T-helper 17 cell (primary cell): Measurements from ENCODE around the gene TFPI2. TPM values are rescaled to one million over a fixed set of nuclear protein-coding genes. Genes with fewer than 3 reads are reported as not detected.

Experiments
- ATAC-seq: fragments of 150-1000 bp; cut with Tn5 transposase; 2 replicates; pipeline ENCODE4 v1.10.0; 2021; ENCODE audit warnings: mild to moderate bottlenecking, moderate library complexity
- DNase-seq, 3 donors: peaks; one replicate each; pipeline versions ENCODE4 v3.0.0 to v3.0.0-alpha.2; 2020 to 2021
- H3K9me3 ChIP-seq: one replicate; pipeline ENCODE4 v1.7.0; 2013; ENCODE audit warnings: low read length, mild to moderate bottlenecking; ENCODE audit not compliant: control insufficient read depth, poor library complexity, severe bottlenecking
- H3K27ac Mint-ChIP-seq: one replicate; pipeline ENCODE4 v1.8.0; 2022; ENCODE audit warnings: mild to moderate bottlenecking, moderate library complexity, mixed read lengths
- H3K27me3 Mint-ChIP-seq: one replicate; pipeline ENCODE4 v1.8.0; 2022; ENCODE audit warnings: mixed read lengths
- H3K36me3 Mint-ChIP-seq: one replicate; pipeline ENCODE4 v1.8.0; 2022; ENCODE audit warnings: low read depth, mixed read lengths
- H3K4me1 Mint-ChIP-seq: one replicate; pipeline ENCODE4 v1.8.0; 2022; ENCODE audit warnings: mild to moderate bottlenecking, mixed read lengths
- H3K4me3 Mint-ChIP-seq: one replicate; pipeline ENCODE4 v1.8.0; 2022; ENCODE audit warnings: mild to moderate bottlenecking, moderate library complexity, mixed read lengths
- total RNA-seq, 4 donors: library from RNA in 2 of 4; stranded (reverse) in 2 of 4; gene quantifications; one replicate each; pipeline ENCODE4 v1.2.3 and lab custom pipeline; 2022 to 2026

Gene TFPI2
- total RNA-seq = 1 to 10 TPM; 1.4 to 1.5 TPM
- total RNA-seq (lab: John Stamatoyannopoulos, UW) = 0 to 0.12 reads per million in 2 donors

DNA sequence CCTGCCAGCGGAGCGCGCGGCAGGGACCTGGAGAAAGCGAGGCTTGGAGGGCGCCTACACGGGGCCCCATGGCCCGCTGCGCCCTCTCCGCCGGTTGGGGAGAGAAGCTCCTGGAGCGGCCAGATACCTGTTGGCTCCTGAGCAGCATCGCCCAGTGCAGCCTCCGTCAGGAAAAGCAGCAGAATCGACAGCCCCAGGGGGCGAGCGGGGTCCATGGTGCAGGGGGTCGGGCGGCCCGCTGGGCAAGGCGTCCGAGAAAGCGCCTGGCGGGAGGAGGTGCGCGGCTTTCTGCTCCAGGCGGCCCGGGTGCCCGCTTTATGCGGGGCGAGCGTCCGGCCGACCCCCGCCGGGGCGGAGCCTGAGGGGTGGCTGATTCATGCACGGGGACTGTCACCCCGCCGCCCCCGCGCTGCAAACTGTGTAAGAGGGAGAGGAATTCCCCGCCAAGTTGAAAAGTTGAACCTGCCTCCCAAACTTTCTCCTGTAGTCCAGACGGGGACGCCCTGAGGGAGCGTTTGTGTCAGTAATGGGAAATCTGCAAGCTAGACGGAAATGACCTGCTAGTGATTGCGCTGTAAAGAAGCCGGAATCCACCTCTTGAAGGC is at the start of gene TFPI2:
TSS of gene TFPI2 (minus strand) at position 290 of the 605 bp plus-strand sequence. CDS start at position 215, 75 bp downstream.
- ATAC-seq = no peak
- peaks cover 9% of the 10 kb centered on the region for H3K4me1 Mint-ChIP-seq
- H3K27me3 Mint-ChIP-seq = peaks cover 55% of the 10 kb centered on the region
- H3K9me3 ChIP-seq = no peaks in the 10 kb centered on the region
- peaks cover 5% of the 10 kb centered on the region for H3K36me3 Mint-ChIP-seq
- H3K27ac Mint-ChIP-seq = no peak within 1 kb of the TSS
- peak within 1 kb of the TSS; percentile 83 for H3K4me3 Mint-ChIP-seq
- no peak for DNase-seq

GRCh38 chr7:93938293-93938692 is 47.7 kb upstream of the TFPI2 start:
- H3K9me3 ChIP-seq = no peaks in the 10 kb centered on the region
- Mint-ChIP-seq H3K36me3 (no peaks in the 10 kb centered on the region), H3K27me3 (peaks cover 9% of the 10 kb centered on the region), H3K4me1 (peaks cover 2% of the 10 kb centered on the region), H3K4me3 (no peak overlapping the region), H3K27ac (no peak overlapping the region)
- ATAC-seq (no peak), DNase-seq (no peak)

DNA sequence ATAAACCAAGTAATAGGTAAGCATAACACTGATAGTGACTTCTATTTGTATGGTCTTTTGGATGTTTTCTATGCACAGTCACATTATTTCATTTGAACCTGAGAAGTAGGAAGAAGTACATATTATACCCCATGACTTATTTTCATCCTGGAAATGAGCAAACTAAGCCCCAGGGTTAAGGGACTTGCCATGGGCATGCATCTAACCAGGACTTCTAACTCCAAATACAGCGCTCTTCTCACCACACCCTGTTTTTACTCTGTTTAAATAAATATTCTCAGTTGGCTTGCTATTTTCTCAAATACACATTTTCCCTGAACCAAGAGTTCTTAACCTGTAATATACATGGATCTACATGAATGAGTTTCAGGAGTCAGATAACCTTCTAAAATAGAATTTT is 47.3 kb upstream of the TFPI2 start:
- Mint-ChIP-seq H3K4me3 (no peak overlapping the region), H3K36me3 (no peaks in the 10 kb centered on the region), H3K4me1 (no peaks in the 10 kb centered on the region), H3K27ac (no peak overlapping the region), H3K27me3 (peaks cover 11% of the 10 kb centered on the region)
- DNase-seq (no peak), ATAC-seq (no peak)
- H3K9me3 ChIP-seq = no peaks in the 10 kb centered on the region

- Mint-ChIP-seq H3K4me3 (no peak overlapping the region), H3K4me1 (no peaks in the 10 kb centered on the region), H3K36me3 (no peaks in the 10 kb centered on the region), H3K27ac (no peak overlapping the region), H3K27me3 (peaks cover 22% of the 10 kb centered on the region)
- no peak for DNase-seq
- H3K9me3 ChIP-seq = no peaks in the 10 kb centered on the region
- no peak for ATAC-seq
These were observed 44.5 kb upstream of the TFPI2 start for GRCh38 chr7:93935102-93935501.

DNA sequence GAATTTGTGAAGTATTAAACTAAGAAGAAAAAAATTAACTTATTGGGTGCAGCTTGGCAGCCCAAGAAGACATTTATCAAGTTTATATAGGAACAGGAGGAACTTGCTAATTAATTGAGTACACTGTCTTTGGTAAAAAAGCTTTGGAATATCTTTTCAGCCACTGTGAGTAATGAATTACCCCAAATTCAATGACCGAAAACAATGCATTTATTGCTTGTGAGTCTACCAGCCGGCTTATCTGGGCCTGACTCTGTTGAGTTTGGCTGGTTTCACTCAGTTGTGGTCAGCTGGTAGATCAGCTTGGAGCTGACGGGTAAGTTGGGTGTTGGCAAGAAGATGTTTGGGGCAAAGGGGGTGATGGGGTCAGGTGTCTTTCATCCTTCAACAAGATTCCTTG is 42.6 kb upstream of the TFPI2 start:
- ATAC-seq (no peak), DNase-seq (no peak)
- Mint-ChIP-seq H3K4me1 (no peaks in the 10 kb centered on the region), H3K27ac (no peak overlapping the region), H3K4me3 (no peak overlapping the region), H3K27me3 (peaks cover 22% of the 10 kb centered on the region), H3K36me3 (no peaks in the 10 kb centered on the region)
- H3K9me3 ChIP-seq = no peaks in the 10 kb centered on the region

GRCh38 chr7:93931655-93932054 is 41.1 kb upstream of the TFPI2 start:
- Mint-ChIP-seq H3K27me3 (peaks cover 34% of the 10 kb centered on the region), H3K27ac (no peak overlapping the region), H3K4me3 (no peak overlapping the region), H3K36me3 (no peaks in the 10 kb centered on the region), H3K4me1 (no peaks in the 10 kb centered on the region)
- no peaks in the 10 kb centered on the region for H3K9me3 ChIP-seq
- DNase-seq = no peak
- ATAC-seq = no peak

DNA sequence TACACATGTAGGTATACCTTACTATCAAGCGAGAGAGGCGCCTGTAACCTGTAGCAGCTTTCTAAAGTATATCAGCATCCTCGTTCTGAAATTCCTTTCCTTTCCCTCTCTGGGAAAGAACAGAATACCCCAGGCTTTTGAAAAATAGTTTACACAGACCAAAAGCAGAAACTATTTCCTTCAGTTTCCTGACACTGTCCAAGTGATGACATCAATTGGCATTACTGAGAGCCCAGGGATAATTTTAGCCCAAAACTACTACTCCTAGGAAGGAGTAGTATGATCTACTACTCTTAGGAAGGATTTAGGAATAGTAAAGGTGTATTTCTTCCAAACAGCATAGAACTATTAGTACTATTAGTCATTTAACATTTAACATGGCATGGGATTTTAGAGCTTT is 37.0 kb upstream of the TFPI2 start:
- DNase-seq = no peak
- H3K36me3 Mint-ChIP-seq = no peaks in the 10 kb centered on the region
- H3K4me3 Mint-ChIP-seq = no peak overlapping the region
- no peak overlapping the region for H3K27ac Mint-ChIP-seq
- no peak for ATAC-seq
- no peaks in the 10 kb centered on the region for H3K9me3 ChIP-seq
- peaks cover 51% of the 10 kb centered on the region for H3K27me3 Mint-ChIP-seq
- H3K4me1 Mint-ChIP-seq = no peaks in the 10 kb centered on the region

DNA sequence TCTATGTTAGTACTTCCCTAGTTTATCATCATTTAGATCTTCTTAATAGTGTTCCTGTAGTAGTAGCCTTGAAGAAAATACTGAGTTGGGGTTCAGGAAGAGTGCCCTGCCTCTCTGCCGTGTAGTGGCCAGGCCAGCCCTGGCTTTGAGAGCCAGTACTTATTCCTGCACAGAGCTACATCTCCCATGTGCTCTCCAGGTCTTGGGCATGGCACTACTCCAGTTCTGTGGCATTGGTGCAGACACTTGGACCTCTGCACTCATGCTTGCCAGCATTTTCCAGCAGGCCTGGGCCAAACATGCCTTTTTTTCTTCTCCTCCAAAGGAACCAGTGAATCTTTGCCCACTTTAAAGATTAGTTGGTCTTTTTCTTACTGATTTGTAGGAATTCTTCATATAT is 36.2 kb upstream of the TFPI2 start:
- no peaks in the 10 kb centered on the region for H3K4me1 Mint-ChIP-seq
- DNase-seq = no peak
- no peaks in the 10 kb centered on the region for H3K36me3 Mint-ChIP-seq
- peaks cover 55% of the 10 kb centered on the region for H3K27me3 Mint-ChIP-seq
- ATAC-seq = no peak
- H3K27ac Mint-ChIP-seq = no peak overlapping the region
- no peak overlapping the region for H3K4me3 Mint-ChIP-seq
- H3K9me3 ChIP-seq = no peaks in the 10 kb centered on the region

DNA sequence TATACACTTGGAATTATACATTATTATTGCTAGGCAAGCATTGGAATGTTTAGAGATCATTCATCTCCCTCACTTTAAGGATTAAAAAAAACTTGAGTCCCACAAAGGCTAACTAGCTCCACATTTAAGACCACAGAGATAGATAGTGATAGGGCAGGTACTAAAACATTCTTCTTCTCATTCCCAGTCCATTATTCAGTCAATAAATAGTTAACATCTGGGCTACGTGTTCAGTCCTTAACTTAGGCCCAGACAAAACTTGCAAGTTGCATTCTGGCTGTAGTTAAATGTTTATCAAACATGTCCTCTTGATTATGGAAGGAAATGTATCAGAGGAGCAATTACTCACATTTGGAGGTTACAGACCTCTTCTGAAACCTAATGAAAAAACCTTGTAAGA is 33.4 kb upstream of the TFPI2 start:
- H3K27ac Mint-ChIP-seq = no peak overlapping the region
- H3K9me3 ChIP-seq = no peaks in the 10 kb centered on the region
- H3K36me3 Mint-ChIP-seq = no peaks in the 10 kb centered on the region
- peaks cover 57% of the 10 kb centered on the region for H3K27me3 Mint-ChIP-seq
- ATAC-seq (no peak), DNase-seq (no peak)
- no peak overlapping the region for H3K4me3 Mint-ChIP-seq
- H3K4me1 Mint-ChIP-seq = no peaks in the 10 kb centered on the region

DNA sequence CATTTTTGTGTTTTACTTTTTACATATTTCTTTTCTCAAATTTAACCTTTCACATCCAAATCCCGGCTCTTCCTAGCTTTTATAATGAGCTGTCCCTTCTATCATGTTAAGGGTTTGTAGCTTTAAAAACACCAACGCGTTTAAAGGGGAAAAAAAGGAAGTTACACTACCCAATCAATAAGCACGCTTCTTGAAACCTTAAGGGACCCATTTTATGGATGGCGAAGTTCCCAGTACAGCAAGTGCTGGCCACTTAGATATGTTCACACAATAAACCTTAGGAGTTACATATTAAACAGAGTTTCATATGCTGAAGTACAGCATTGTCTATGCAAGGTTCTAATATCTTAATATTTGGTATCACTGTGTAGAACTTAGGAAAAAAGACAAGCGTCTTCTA is 32.7 kb upstream of the TFPI2 start:
- H3K27ac Mint-ChIP-seq = no peak overlapping the region
- H3K4me1 Mint-ChIP-seq = no peaks in the 10 kb centered on the region
- ATAC-seq (no peak), DNase-seq (no peak)
- H3K27me3 Mint-ChIP-seq = peaks cover 55% of the 10 kb centered on the region
- H3K36me3 Mint-ChIP-seq = no peaks in the 10 kb centered on the region
- no peaks in the 10 kb centered on the region for H3K9me3 ChIP-seq
- no peak overlapping the region for H3K4me3 Mint-ChIP-seq

- Mint-ChIP-seq H3K27ac (no peak within 1 kb of the TSS), H3K4me1 (no peaks in the 10 kb centered on the region), H3K27me3 (peaks cover 54% of the 10 kb centered on the region), H3K4me3 (peak within 1 kb of the TSS; percentile 31), H3K36me3 (no peaks in the 10 kb centered on the region)
- ATAC-seq = peak; percentile 49
- no peaks in the 10 kb centered on the region for H3K9me3 ChIP-seq
- no peak for DNase-seq
These were observed 31.3 kb upstream of the TFPI2 start, which contains the start of gene GNG11 for GRCh38 chr7:93921607-93922566. TSS of gene GNG11 (plus strand) at chr7:93921735. CDS start at chr7:93922138, 403 bp downstream.

DNA sequence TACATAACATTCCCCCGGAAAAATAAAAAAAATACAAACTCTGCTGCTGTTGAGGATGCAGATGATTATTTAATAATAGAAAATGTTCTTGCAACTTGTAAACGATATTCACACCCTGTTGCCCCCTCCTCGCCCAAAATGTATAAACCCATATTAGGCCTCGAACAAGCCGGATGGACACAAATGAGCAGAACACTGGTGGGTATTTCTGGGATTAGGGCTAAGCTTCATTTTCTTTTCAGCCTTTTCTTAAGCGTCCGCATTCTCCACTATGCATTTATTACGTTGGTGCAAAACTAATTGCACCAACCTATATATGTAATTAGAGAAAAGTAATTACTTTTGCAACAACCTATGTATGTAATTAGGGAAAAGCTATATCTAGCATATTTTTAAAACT is 30.6 kb upstream of the TFPI2 start:
- ATAC-seq = no peak
- H3K9me3 ChIP-seq = no peaks in the 10 kb centered on the region
- no peak for DNase-seq
- H3K4me1 Mint-ChIP-seq = peaks cover 2% of the 10 kb centered on the region
- H3K36me3 Mint-ChIP-seq = no peaks in the 10 kb centered on the region
- H3K27ac Mint-ChIP-seq = no peak overlapping the region
- H3K27me3 Mint-ChIP-seq = peaks cover 54% of the 10 kb centered on the region
- H3K4me3 Mint-ChIP-seq = no peak overlapping the region

DNA sequence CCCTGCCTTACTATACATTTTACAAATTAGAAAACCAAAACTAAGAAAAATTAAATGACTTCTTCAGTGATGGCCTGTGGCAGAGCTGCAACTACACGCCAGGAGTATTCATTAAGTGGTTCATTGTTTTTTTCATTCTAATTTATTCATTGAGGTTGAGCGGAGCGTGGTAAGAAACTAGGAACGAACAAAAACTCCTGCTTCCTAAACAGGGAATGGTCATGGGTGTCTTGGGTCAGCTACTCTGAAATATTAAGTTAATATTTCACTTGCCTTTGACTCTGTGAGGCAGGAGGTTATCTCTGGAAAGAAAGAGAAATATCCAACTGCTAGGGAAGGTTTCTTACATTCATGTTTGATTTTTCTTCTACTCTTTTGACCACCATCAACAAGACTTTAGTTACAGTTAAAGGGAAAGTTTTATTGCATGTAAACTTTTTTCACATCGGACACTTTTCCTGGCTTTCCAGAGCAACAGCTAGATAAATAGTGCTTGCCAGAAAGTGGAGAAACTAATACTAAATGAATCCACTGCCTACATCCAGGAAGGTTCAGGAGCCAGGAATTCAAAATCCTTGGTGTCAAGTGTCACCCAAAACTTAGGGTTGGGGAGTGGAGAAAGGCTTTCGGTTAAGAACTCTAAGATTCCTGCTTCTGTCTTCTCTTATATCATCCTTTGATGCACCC is 30.1 kb upstream of the TFPI2 start:
- no peaks in the 10 kb centered on the region for H3K9me3 ChIP-seq
- H3K36me3 Mint-ChIP-seq = no peaks in the 10 kb centered on the region
- H3K4me3 Mint-ChIP-seq = no peak overlapping the region
- DNase-seq = no peak
- peaks cover 53% of the 10 kb centered on the region for H3K27me3 Mint-ChIP-seq
- H3K27ac Mint-ChIP-seq = no peak overlapping the region
- H3K4me1 Mint-ChIP-seq = peaks cover 2% of the 10 kb centered on the region
- no peak for ATAC-seq
